GM12872 (cell line): ENCODE measurements around the gene PLAC1.

Source experiments
- TF ChIP-seq, protein P1 (sequence below): IDR thresholded peaks from 3 replicates; pipeline ENCODE4 v1.5.1; 2011; ENCODE audit warnings: low read depth, mild to moderate bottlenecking, low read length, moderate library complexity; ENCODE audit not compliant: insufficient read depth

PLAC1 gene

DNA sequence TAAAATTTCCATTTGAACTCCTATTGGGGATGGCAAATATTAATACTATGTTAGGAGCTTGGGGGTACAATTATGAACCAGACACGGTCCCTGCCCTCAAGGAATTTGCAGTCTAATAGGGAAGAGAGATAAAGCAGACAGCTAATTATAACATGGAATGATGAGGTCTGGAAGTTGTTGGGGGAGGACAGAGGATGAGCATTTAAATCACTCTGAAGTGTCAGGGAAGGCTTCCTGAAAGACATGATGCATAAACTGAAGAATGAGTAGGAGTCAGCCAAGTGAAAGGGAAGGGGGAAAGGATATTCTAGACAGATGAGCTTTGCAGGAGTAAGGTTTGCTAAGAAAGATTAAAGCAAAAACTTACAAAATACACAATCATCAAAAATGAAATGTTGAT is 15.9 kb downstream of the PLAC1 start:
- TF ChIP-seq, protein P1, sequence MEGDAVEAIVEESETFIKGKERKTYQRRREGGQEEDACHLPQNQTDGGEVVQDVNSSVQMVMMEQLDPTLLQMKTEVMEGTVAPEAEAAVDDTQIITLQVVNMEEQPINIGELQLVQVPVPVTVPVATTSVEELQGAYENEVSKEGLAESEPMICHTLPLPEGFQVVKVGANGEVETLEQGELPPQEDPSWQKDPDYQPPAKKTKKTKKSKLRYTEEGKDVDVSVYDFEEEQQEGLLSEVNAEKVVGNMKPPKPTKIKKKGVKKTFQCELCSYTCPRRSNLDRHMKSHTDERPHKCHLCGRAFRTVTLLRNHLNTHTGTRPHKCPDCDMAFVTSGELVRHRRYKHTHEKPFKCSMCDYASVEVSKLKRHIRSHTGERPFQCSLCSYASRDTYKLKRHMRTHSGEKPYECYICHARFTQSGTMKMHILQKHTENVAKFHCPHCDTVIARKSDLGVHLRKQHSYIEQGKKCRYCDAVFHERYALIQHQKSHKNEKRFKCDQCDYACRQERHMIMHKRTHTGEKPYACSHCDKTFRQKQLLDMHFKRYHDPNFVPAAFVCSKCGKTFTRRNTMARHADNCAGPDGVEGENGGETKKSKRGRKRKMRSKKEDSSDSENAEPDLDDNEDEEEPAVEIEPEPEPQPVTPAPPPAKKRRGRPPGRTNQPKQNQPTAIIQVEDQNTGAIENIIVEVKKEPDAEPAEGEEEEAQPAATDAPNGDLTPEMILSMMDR, result no peak

DNA sequence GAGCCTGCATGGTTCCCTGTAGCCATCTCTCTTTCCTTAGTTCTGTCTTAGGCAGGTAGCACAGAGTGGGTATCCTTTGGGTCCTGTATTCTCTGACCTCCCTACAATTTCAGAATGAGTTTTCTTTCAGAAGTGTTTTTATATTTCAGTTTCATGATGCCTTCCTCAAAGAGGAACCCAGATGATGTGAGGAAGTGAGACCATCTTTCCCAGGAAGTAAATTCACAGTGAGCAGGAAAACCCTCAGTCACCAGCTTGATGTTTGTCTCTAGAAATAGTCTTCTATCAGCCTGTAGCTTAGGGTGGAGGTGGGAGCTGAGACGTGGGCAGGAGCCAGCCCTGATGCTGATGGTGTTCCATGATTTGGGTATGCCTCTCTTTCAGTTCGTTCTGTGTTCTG is 16.9 kb downstream of the PLAC1 start:
- TF ChIP-seq, protein P1, result no peak

DNA sequence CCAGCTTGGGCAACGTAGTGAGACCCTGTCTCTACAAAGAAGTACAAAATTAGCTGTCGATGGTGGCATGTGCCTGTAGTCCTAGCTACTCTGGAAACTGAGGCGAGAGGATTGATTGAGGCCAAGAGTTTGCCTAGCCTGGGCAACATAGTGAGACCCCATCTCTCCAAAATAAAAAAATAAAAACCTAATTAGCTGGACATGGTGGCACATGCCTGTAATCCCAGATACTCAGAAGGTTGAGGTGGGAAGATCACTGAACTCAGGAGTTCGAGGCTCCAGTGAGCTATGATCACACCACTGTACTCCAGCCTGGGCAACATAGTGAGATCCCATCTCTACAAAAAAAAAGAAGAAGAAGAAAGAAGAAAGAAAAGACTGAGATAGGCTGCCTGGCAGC is 17.4 kb downstream of the PLAC1 start:
- TF ChIP-seq, protein P1, result no peak

GRCh38 chrX:134636851-134637250 is 21.4 kb downstream of the PLAC1 start:
- TF ChIP-seq, protein P1, result no peak

- TF ChIP-seq, protein P1, result no peak
These were observed 23.6 kb downstream of the PLAC1 start for GRCh38 chrX:134634691-134635090.

DNA sequence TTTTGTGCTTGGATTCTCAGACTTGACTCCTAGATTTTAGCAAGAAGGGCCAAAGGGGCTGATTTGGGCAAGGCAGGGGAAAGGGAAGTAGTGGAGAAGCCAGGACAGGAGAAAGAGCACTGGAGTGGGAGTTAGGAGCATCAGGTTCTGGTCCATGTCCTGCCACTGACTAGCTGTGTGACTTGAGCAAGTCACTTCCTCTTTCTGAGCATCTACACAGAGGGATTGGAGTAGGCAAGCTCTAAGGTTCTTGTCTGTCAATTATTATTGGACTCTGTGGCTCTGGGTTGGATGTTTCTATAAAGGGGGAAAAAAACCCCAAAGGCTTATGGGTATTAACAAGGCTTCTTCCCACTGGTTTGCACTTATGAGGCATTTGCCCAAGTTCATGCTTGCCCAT is 24.4 kb downstream of the PLAC1 start:
- TF ChIP-seq, protein P1, result no peak

GRCh38 chrX:134633394-134633793 is 24.9 kb downstream of the PLAC1 start:
- TF ChIP-seq, protein P1, result no peak

- TF ChIP-seq, protein P1, result no peak
These were observed 25.9 kb downstream of the PLAC1 start for GRCh38 chrX:134632355-134632754.
